Stimulated activated CD4-positive, alpha-beta T cell treated with anti-CD3 and anti-CD28 coated beads, Interleukin-4, amount 100 ng/mL, for 48 hours (primary cell): ENCODE measurements around the gene C11orf68.
A peak's percentile ranks its signal among the peaks of the same experiment; 100 is the strongest.

Source experiments
- DNase-seq, 2 donors: peaks; one replicate each; pipeline ENCODE4 v3.0.0-alpha.2; 2020; ENCODE audit warnings: low read depth in 2 of 2

The C11orf68 gene

GRCh38 chr11:65944767-65945166 lies 25.9 kb upstream of the C11orf68 start:
- DNase-seq: no peak

GRCh38 chr11:65944191-65944590 lies 25.3 kb upstream of the C11orf68 start:
- no peak for DNase-seq

- DNase-seq: no peak
Observed at GRCh38 chr11:65942531-65942930, 23.7 kb upstream of the C11orf68 start.

GRCh38 chr11:65941720-65942310 lies 23.0 kb upstream of the C11orf68 start:
- no peak for DNase-seq

GRCh38 chr11:65937766-65938165 lies 18.9 kb upstream of the C11orf68 start:
- no peak for DNase-seq

- no peak for DNase-seq
Observed at GRCh38 chr11:65934014-65934413, 15.2 kb upstream of the C11orf68 start.

- no peak for DNase-seq
Observed at GRCh38 chr11:65932558-65932919, 13.7 kb upstream of the C11orf68 start.

- no peak for DNase-seq
Observed at GRCh38 chr11:65931773-65932557, 13.1 kb upstream of the C11orf68 start.

- DNase-seq: no peak
Observed at GRCh38 chr11:65928667-65929066, 9.8 kb upstream of the C11orf68 start.

- DNase-seq: peak; percentile 59 to 63
Observed at GRCh38 chr11:65927904-65928397, 9.1 kb upstream of the C11orf68 start.

GRCh38 chr11:65925397-65925796 lies 6.5 kb upstream of the C11orf68 start:
- DNase-seq: no peak

GRCh38 chr11:65922565-65922964 lies 3.7 kb upstream of the C11orf68 start:
- DNase-seq: no peak

GRCh38 chr11:65921876-65922275 lies 3.0 kb upstream of the C11orf68 start:
- no peak for DNase-seq

GRCh38 chr11:65921033-65921555 lies 2.2 kb upstream of the C11orf68 start:
- DNase-seq: no peak

- no peak for DNase-seq
Observed at GRCh38 chr11:65920372-65920802, 1.5 kb upstream of the C11orf68 start.

GRCh38 chr11:65919573-65920371 lies 910 bp upstream of the C11orf68 start:
- DNase-seq: peak in 1 of 2 donors; percentile 43

GRCh38 chr11:65919141-65919572 lies 295 bp upstream of the C11orf68 start, which contains the start of gene DRAP1:
Gene DRAP1 (plus strand): TSS chr11:65919426. CDS start chr11:65919502, 76 bp downstream.
- DNase-seq: peak; percentile 99 to 100

GRCh38 chr11:65917434-65918210 lies 1.2 kb downstream of the C11orf68 start:
- no peak for DNase-seq

- DNase-seq: no peak
Observed at GRCh38 chr11:65917077-65917433, 1.8 kb downstream of the C11orf68 start.

- DNase-seq: no peak
Observed at GRCh38 chr11:65916391-65916790, 2.5 kb downstream of the C11orf68 start.

- DNase-seq: no peak
Observed at GRCh38 chr11:65915821-65916251, 3.0 kb downstream of the C11orf68 start.
